ENCODE measurements around the gene HSPBP1.

DNA sequence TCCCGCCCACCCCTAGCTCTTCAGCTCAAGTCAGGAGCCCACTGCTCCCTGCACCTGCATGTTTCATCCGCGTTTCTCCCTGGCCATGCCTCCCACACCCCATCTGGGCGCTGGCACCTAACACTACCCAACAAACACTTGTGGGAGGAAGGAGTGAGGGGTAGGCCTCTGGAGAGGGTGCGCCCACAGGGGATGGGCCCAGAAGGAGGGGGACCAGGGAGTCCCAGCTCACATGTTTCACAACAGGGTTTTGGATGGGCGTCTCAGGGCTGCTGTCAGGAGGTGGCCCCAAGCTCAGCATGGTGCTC lies 39.2 kb downstream of the HSPBP1 start:
- no peak for TF ChIP-seq EZH2 (optimal IDR thresholded peaks at IDR 0.05; ENCODE audit: low read depth, low read length)
- TF ChIP-seq, protein P1, sequence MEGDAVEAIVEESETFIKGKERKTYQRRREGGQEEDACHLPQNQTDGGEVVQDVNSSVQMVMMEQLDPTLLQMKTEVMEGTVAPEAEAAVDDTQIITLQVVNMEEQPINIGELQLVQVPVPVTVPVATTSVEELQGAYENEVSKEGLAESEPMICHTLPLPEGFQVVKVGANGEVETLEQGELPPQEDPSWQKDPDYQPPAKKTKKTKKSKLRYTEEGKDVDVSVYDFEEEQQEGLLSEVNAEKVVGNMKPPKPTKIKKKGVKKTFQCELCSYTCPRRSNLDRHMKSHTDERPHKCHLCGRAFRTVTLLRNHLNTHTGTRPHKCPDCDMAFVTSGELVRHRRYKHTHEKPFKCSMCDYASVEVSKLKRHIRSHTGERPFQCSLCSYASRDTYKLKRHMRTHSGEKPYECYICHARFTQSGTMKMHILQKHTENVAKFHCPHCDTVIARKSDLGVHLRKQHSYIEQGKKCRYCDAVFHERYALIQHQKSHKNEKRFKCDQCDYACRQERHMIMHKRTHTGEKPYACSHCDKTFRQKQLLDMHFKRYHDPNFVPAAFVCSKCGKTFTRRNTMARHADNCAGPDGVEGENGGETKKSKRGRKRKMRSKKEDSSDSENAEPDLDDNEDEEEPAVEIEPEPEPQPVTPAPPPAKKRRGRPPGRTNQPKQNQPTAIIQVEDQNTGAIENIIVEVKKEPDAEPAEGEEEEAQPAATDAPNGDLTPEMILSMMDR (IDR thresholded peaks at IDR 0.05; ENCODE audit: low read length), result no peak
- no peak for TF ChIP-seq EZH2phosphoT487 (IDR thresholded peaks at IDR 0.05; ENCODE audit: low read length)

All from MM.1S (cell line).